ENCODE measurements around the gene POLQ. TPM values are rescaled to one million over a fixed set of nuclear protein-coding genes. Genes with fewer than 3 reads are reported as not detected.

Gene POLQ
- total RNA-seq, 3 donors from 2014 or later (not counting 1 experiment from before 2014, with no cell fraction given) = 0.66 to 1.2 (median 0.70) TPM

DNA sequence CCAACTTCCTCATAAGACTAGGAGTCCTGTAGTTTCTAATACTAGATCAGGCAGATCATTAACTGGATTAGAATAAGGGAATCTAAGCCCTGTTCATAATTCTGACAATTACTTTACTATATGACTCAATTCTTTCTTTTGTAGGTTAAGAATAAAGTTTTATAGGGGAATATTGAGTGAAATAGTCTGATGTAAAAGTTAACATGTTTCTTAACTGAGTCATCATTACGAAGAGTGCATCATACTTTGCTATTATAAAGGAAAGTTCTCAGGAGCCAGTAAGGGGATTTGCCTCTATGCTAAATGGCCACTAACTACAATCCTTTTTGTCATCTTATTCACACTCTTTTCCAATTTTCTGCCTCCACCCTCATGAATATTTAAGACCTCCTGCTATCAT lies 63.1 kb downstream of the POLQ start:
- Histone ChIP-seq H3K4me3 (ENCODE audit: low read length) (no peak overlapping the region), H3K4me1 (ENCODE audit: control insufficient read depth, insufficient read depth, low read length) (no peaks in the 10 kb centered on the region), H3K27ac (ENCODE audit: low read length) (no peak overlapping the region), H3K9me3 (ENCODE audit: control insufficient read depth, insufficient read depth, low read length) (no peaks in the 10 kb centered on the region), H3K36me3 (ENCODE audit: control insufficient read depth, insufficient read depth, low read length) (no peaks in the 10 kb centered on the region), H3K27me3 (ENCODE audit: control insufficient read depth, insufficient read depth, low read length) (no peaks in the 10 kb centered on the region)
- WGBS (ENCODE audit: insufficient coverage) = 92% methylated on average over 1 of the region's 1 CpG
- no peak for DNase-seq
- Mint-ChIP-seq H3K9me3 (no peaks in the 10 kb centered on the region), H3K27me3 (ENCODE audit: low read depth in 2 of 2) (no peaks in the 10 kb centered on the region), H3K36me3 (no peaks in the 10 kb centered on the region), H3K27ac (no peak overlapping the region), H3K4me3 (no peak overlapping the region), H3K4me1 (no peaks in the 10 kb centered on the region)
- TF ChIP-seq, protein P1, sequence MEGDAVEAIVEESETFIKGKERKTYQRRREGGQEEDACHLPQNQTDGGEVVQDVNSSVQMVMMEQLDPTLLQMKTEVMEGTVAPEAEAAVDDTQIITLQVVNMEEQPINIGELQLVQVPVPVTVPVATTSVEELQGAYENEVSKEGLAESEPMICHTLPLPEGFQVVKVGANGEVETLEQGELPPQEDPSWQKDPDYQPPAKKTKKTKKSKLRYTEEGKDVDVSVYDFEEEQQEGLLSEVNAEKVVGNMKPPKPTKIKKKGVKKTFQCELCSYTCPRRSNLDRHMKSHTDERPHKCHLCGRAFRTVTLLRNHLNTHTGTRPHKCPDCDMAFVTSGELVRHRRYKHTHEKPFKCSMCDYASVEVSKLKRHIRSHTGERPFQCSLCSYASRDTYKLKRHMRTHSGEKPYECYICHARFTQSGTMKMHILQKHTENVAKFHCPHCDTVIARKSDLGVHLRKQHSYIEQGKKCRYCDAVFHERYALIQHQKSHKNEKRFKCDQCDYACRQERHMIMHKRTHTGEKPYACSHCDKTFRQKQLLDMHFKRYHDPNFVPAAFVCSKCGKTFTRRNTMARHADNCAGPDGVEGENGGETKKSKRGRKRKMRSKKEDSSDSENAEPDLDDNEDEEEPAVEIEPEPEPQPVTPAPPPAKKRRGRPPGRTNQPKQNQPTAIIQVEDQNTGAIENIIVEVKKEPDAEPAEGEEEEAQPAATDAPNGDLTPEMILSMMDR (IDR thresholded peaks at IDR 0.05) = no peak
- intact Hi-C loops (cut with micrococcal nuclease) = no loop called here
- ATAC-seq = no peak

DNA sequence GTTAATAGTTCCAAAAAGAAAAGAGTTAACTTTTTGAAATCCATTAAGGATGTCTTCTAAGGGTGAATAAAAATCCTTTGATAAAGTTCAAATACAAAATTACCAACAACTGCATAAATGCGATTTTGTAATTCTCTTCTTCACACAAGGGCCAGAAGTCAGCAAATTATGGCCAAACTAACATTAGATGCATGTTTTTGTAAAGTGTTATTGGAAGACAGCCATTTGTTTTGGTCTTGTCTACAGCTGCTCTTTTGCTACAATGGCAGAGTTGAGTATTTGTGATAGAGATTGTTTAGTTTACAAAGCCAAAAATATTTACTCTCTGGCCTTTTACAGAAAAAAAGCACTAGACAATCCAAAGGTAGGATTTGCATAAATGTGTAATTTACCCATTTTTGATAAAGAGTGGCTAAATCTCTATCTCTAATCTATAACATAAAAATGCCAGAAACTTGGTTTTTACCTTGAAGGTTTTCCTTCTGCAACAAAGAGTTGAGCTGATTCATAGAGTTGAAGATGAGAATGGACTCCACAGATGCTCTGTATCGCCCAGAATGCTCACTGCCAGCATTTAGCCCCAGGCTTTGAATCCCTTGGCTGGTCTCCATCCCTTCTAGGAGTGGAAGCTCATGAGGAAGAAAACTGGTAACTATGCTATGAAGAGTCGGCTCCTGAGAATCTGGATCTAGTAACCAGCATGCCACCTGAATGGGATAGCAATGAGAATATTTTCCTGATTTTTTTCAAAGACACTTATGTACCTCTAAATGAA lies 64.5 kb downstream of the POLQ start:
- H3K9me3 Mint-ChIP-seq = no peaks in the 10 kb centered on the region
- intact Hi-C loops (cut with micrococcal nuclease) = no loop called here
- no peaks in the 10 kb centered on the region for H3K36me3 ChIP-seq (ENCODE audit: control insufficient read depth, insufficient read depth, low read length)

GRCh38 chr3:121477589-121477988 lies 68.2 kb downstream of the POLQ start:
- H3K27ac ChIP-seq (ENCODE audit: low read length) = no peak overlapping the region
- no peaks in the 10 kb centered on the region for H3K27me3 Mint-ChIP-seq (ENCODE audit: low read depth in 2 of 2)
- no peak overlapping the region for H3K27ac Mint-ChIP-seq
- intact Hi-C loops (cut with micrococcal nuclease) = no loop called here
- ATAC-seq = no peak
- peaks cover 4 to 5% of the 10 kb centered on the region in 2 donors for H3K4me1 Mint-ChIP-seq
- no peaks in the 10 kb centered on the region for H3K9me3 ChIP-seq (ENCODE audit: control insufficient read depth, insufficient read depth, low read length)
- WGBS (ENCODE audit: insufficient coverage) = 95% methylated on average over 5 of the region's 5 CpGs
- no peaks in the 10 kb centered on the region for H3K36me3 Mint-ChIP-seq
- H3K4me3 ChIP-seq (ENCODE audit: low read length) = no peak overlapping the region
- no peak overlapping the region for H3K4me3 Mint-ChIP-seq
- DNase-seq = no peak
- no peaks in the 10 kb centered on the region for H3K9me3 Mint-ChIP-seq
- H3K4me1 ChIP-seq (ENCODE audit: control insufficient read depth, insufficient read depth, low read length) = no peaks in the 10 kb centered on the region
- TF ChIP-seq, protein P1 (IDR thresholded peaks at IDR 0.05) = no peak
- no peaks in the 10 kb centered on the region for H3K27me3 ChIP-seq (ENCODE audit: control insufficient read depth, insufficient read depth, low read length)
- H3K36me3 ChIP-seq (ENCODE audit: control insufficient read depth, insufficient read depth, low read length) = no peaks in the 10 kb centered on the region

More for the DNA sequence above, 64.5 kb downstream of the POLQ start:
- 100% methylated on average over 2 of the region's 3 CpGs for WGBS (ENCODE audit: insufficient coverage)
- Mint-ChIP-seq H3K27me3 (ENCODE audit: low read depth in 2 of 2) (no peaks in the 10 kb centered on the region), H3K4me1 (no peaks in the 10 kb centered on the region), H3K4me3 (no peak overlapping the region), H3K27ac (no peak overlapping the region), H3K36me3 (no peaks in the 10 kb centered on the region)
- H3K4me1 ChIP-seq (ENCODE audit: control insufficient read depth, insufficient read depth, low read length) = no peaks in the 10 kb centered on the region
- TF ChIP-seq, protein P1 (IDR thresholded peaks at IDR 0.05) = no peak
- H3K9me3 ChIP-seq (ENCODE audit: control insufficient read depth, insufficient read depth, low read length) = no peaks in the 10 kb centered on the region
- ATAC-seq = no peak
- no peaks in the 10 kb centered on the region for H3K27me3 ChIP-seq (ENCODE audit: control insufficient read depth, insufficient read depth, low read length)
- no peak for DNase-seq
- no peak overlapping the region for H3K4me3 ChIP-seq (ENCODE audit: low read length)
- H3K27ac ChIP-seq (ENCODE audit: low read length) = no peak overlapping the region

DNA sequence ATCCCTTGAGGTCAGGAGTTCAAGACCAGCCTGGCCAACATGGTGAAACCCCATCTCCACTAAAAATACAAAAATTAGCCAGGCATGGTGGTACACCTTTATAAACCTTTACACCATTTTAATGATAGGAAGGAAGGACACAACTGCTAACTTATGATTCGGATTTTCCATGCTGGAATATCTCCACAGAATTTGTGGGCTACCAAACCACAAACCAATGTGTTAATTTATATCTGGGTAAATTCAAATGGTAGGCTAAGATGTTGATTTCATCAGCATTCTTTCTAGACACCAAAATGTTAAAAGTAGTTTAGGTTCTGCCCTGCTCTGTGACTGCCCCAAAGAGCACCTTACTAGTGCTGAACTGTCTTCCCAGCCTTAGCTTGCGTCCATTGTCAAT lies 72.8 kb downstream of the POLQ start:
- H3K4me1 Mint-ChIP-seq = peaks cover 4 to 5% of the 10 kb centered on the region in 2 donors
- H3K4me3 Mint-ChIP-seq = no peak overlapping the region
- H3K27ac ChIP-seq (ENCODE audit: low read length) = no peak overlapping the region
- no peak for DNase-seq
- no peaks in the 10 kb centered on the region for H3K36me3 ChIP-seq (ENCODE audit: control insufficient read depth, insufficient read depth, low read length)
- TF ChIP-seq, protein P1 (IDR thresholded peaks at IDR 0.05) = no peak
- no peak overlapping the region for H3K27ac Mint-ChIP-seq
- H3K9me3 Mint-ChIP-seq = no peaks in the 10 kb centered on the region
- no peaks in the 10 kb centered on the region for H3K27me3 Mint-ChIP-seq (ENCODE audit: low read depth in 2 of 2)
- H3K4me3 ChIP-seq (ENCODE audit: low read length) = no peak overlapping the region
- no peaks in the 10 kb centered on the region for H3K9me3 ChIP-seq (ENCODE audit: control insufficient read depth, insufficient read depth, low read length)
- no peaks in the 10 kb centered on the region for H3K36me3 Mint-ChIP-seq
- intact Hi-C loops (cut with micrococcal nuclease) = no loop called here
- H3K27me3 ChIP-seq (ENCODE audit: control insufficient read depth, insufficient read depth, low read length) = no peaks in the 10 kb centered on the region
- H3K4me1 ChIP-seq (ENCODE audit: control insufficient read depth, insufficient read depth, low read length) = no peaks in the 10 kb centered on the region
- ATAC-seq = no peak
- 100% methylated on average over 1 of the region's 2 CpGs for WGBS (ENCODE audit: insufficient coverage)

Measured in natural killer cell (primary cell).